Hematopoietic multipotent progenitor cell treated with erythropoietin and hydrocortisone succinate and interleukin-3 and kit ligand, for 6 days (in vitro differentiated cells): ENCODE measurements around the gene PRKAG2.

Experiments
- DNase-seq: peaks from one replicate; pipeline ENCODE4 v3.0.0-alpha.2; 2015

PRKAG2 gene

GRCh38 chr7:151629713-151630272 is 247.1 kb downstream of the PRKAG2 start:
- no peak for DNase-seq

DNA sequence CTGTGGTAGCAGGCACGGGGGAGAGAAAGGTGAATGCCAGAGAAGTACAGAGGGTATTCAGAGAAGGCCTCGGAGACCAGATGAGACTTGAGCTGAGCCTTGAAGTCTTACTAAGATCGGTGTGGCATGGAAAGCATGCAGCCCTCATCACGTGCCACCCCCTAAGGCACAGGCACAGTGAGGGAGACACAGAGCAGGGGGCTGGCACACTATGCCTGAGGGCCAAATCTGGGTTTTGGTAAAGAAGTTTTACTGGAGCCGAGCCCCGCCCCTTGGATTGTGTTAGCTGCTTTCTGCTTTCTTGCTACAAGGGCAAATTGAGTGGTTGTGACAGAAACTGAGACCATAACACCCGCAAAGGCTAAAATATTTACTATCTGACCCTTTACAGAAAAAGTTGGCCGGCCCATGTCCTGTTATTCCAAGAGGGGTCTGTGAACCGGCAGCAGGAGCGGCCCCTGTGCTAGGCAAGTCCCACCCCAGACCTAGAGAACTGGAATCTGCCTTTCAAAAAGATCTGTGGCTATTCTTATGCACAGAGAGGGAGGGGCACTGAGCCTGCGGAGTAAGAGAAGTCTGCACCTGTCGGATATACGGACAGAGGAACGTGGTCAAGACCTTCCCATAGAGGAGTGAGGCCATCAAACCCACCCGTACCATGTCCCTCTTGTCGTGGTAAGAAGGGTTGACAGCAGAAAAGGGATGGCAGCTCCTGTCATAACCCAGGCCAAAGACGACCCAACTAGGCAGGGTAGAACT is 247.9 kb downstream of the PRKAG2 start:
- no peak for DNase-seq

DNA sequence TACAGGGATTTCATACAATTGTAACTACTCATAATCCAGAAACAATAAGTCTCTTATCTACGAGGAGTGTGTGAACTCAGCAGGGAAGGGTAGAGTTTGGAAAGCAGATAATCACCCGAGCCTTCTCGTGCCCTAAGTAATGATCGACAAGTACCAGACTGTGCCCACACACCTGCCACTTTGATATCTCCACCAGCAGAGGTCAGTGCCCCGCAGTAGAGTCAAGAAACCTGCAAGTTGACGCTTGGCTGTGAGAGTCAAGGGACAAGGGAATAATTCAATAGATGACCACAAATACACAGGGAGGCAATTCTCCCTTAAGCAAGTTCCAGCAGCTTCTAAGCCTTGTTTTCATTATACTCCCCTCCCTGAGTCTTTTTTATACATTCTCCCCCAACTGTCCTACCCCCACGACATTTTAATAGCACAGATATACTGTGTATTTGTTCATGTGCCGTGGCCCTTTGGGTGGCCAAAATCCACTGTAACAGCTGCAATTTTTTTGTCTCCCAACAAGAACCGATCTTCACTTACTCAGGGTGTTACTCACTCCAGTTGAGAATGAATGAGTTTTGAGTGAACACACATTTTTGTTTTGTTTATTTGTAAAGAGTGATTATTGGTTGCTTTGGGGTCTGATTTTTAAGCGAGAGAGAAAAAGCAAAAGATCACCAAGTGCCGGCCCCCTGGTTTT is 250.3 kb downstream of the PRKAG2 start:
- DNase-seq: peak; percentile 79

DNA sequence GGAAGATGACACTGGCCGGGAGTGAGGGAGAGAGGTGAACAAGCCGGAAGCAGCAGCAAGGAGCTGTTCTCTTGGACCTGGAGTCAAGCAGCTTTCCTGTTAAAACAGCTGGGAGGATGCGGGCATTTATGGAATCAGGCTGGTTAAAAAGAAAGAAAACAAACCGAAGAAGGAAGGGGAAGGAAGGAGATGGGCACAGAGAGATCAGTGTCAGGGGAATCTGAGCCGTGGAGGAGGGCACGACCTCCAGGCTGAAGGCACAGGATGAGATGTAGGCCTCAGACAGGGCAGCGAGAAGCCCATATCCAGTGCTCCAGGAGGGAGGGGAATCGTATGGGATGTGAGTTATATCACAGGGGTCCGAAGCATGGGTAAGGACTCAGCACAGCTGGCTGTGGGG is 251.3 kb downstream of the PRKAG2 start:
- DNase-seq: no peak

DNA sequence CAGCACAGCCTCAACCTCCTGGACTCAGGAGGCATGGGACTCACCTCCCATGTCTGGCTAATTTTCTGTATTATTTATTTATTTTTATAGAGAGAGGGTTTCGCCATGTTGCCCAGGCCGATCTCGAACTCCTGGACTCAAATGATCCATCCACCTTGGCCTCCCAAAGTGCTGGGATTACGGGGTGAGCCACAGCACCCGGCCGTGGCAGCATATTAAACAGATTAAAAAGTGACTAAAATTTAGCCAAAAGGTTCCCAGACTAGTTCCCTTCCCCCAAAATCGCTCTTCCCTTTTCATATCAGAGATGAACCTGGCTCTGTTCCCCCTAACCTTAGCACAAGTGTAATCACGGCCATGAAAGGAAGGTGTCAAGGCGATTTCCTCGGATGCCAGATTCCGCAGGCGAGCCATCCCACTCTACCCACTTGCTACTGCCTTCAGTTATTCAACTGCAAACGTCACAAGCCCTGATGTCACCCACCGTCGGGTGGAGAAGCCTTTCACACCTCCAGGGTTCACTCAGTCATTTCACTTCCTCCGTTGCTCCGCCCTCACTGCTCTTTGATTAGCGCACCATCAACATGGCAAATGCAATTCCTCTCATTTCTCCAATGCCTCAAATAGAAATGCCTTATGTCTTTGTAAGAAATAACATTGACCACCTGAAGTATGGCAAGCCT is 252.5 kb downstream of the PRKAG2 start:
- no peak for DNase-seq

DNA sequence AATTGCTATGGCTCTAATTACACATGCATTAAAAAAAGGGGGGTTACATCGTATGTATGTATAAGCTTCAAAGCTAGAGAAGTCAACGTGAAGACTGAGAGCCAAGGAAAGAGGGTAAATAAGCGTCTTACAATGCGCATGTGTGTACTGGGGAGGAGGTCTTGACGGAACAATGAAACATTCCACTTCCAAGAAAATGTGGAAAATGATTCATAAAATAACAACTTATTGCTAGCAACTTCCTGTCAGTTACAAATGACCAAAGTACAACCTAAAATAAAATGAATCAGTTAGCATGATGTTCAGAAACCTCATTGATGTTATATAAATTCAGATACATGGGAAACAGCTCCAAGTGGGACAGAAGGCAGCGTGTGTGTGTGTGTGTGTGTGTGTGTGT is 253.1 kb downstream of the PRKAG2 start:
- no peak for DNase-seq

- no peak for DNase-seq
Observed at GRCh38 chr7:151621961-151622360, 255.0 kb downstream of the PRKAG2 start.

DNA sequence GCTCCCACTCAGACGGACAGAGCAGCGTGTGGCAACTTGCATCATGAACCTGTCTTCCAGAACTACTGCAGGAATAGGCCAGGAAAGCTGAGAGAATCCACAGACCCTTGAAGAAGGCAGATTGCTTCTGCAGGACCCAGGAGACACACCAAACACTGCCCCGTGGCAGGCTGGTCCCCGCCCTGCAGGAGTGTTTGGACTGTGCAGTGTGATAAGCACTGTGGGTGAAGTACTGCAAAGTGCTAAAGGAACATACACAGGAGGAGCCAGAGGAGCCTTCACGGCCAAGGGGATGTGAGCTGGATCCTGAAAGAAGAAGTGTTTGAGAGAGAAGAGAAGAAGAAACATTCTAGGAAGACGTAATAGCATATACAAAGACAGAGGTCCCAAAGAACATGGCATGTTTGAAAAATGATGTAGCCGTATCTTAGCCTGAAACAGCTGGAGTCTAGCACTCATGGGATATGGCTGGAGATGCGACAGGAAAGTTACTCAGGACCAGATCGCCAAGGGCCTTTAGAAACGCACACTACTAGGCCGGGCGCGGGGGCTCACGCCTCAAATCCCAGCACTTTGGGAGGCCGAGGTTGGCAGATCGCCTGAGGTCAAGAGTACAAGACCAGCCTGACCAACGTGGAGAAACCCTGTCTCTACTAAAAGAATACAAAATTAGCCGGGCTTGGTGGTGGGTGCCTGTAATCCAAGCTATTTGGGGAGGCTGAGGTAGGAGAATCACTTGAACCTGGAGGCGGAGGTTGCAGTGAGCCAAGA is 260.3 kb downstream of the PRKAG2 start:
- peak; percentile 70 for DNase-seq

- no peak for DNase-seq
Observed at GRCh38 chr7:151615784-151616183, 261.1 kb downstream of the PRKAG2 start.

- no peak for DNase-seq
Observed at GRCh38 chr7:151615058-151615457, 261.9 kb downstream of the PRKAG2 start.

DNA sequence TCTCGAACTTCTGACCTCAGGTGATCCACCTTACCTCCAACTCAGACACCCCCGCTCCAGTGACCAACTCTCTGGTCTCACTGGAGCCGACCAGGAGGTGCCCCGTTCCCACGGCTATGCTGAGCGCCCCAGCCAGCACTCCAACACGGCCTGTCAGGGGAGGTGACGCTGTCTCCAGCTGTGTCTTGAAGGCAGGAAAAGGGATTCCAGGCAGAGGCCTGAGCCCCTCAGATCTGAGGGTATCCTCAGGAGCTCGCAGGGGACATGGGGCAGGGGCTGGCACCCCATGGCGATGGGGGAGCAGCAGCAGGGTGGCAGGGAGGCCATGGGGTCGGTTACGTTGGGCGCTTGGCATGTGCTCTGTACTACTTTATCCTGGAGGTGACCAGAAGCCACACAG is 262.9 kb downstream of the PRKAG2 start:
- DNase-seq: no peak

- DNase-seq: no peak
Observed at GRCh38 chr7:151611878-151612277, 265.0 kb downstream of the PRKAG2 start.

- DNase-seq: no peak
Observed at GRCh38 chr7:151611041-151611440, 265.9 kb downstream of the PRKAG2 start.

DNA sequence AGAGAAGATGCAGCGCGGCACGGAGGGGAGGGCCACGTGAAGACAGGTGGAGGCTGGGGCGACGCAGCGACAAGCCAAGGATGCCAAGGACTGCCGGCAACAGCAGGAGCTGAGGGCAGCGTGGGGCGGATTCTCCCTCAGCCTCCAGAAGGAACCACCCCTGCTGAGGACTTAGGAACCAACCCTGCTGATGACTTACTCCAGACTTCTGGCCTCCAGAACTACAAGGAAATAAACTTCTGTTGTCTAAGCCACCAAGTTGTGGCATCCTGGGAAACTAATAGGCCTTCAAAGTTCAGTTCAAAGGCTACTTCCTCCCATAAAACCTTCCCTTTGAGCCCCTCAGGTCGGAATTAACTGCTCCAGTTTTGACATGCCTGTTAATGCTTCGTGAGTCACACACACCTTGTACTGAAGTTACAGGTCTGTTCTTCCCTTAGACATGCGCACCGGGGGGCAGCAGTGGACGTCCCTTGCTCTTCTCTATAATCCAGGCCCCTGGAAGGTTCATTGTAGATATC is 268.8 kb downstream of the PRKAG2 start:
- DNase-seq: peak; percentile 20

DNA sequence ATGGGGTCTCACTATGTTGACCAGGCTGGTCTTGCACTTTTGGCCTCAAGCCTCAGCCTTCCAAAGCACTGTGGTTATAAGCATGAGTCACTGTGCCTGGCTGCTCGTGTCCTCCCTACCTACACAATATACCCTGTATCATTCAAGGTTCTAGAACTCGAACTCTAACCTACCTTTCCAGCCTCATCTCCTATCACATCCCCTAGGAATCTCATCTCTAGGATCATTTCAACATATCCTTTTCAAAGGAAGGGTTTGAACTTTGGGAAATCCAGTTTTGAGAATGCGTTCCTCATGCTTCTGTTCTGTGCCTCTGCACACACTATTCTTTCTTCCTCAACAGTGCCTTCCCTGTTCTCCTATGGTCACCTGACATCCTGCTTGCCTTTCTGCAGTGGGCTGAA is 269.4 kb downstream of the PRKAG2 start:
- no peak for DNase-seq

- no peak for DNase-seq
Observed at GRCh38 chr7:151603951-151604350, 273.0 kb downstream of the PRKAG2 start.

DNA sequence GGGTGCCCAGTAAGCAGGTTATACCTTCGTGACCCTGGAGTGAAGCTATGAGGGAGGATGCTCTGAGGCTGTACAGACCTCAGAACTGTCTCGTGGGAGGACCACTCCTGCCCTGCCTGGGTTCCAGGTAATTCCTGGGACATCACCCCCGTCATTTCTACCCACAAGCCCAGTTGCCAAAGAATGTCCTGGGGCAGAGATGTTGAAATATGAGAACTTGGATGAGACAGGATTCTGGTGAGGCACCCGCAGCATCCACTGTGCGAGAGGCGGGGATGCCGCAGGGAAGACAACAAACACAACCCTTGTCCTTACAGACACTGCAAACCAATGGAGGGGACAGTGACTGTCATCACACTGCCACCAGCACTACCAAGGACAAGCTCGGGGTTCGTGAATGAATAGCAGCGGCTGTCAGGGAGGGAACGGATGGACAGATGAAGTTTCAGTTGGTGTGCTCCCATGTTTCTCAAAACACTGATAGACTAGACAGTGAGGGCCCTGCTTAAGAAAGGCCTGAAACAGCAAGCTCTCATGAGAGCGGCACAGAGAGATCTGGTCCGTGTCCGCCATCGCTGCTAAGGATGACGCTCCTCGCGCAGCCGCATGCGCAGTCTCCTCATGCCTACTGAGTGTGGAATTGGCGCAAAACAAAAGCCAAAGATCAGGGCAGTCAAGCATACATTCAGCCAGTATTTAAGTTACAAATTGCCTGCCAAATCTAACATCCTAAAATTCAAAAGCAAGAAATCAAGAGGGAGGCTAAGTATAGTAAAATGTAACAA is 275.2 kb downstream of the PRKAG2 start:
- DNase-seq: no peak

GRCh38 chr7:151600331-151600730 is 276.6 kb downstream of the PRKAG2 start:
- no peak for DNase-seq

GRCh38 chr7:151599401-151600227 is 277.3 kb downstream of the PRKAG2 start:
- DNase-seq: no peak

GRCh38 chr7:151597541-151598444 is 279.1 kb downstream of the PRKAG2 start:
- no peak for DNase-seq
